OCI-LY7 (cell line): ENCODE measurements around the gene LUC7L3. TPM values are rescaled to one million over a fixed set of nuclear protein-coding genes. Genes with fewer than 3 reads are reported as not detected.
A peak's percentile ranks its signal among the peaks of the same experiment; 100 is the strongest.

Experiments used
- BruUV-seq: library from RNA; stranded (reverse); fragments of 400-500 nt; replicated peaks from 2 replicates; lab custom pipeline; 2021; lab: Mats Ljungman, UMichigan
- CTCF ChIA-PET: fragments of 300-600 bp; sonication (Branson Sonifier 250); formaldehyde crosslinking; loops from one replicate; lab custom pipeline; 2022; ENCODE audit warnings: antibody characterized with exemption; ENCODE audit not compliant: unreplicated experiment; lab: Charles Lee
- POLR2A ChIA-PET: fragments of 300-600 bp; sonication (Branson Sonifier 250); formaldehyde crosslinking; loops from one replicate; lab custom pipeline; 2022; ENCODE audit warnings: antibody characterized with exemption; lab: Charles Lee
- DNase-seq: peaks from one replicate; pipeline ENCODE4 v3.0.0-alpha.2; 2015; ENCODE audit warnings: low spot score
- H2AFZ ChIP-seq: fragments of 200-600 bp; sonication (generic), shearing (Covaris generic); 2 replicates; pipeline ENCODE4 v1.6.1; 2014; ENCODE audit warnings: mild to moderate bottlenecking, antibody characterized with exemption, low read length, moderate library complexity
- H3K27ac ChIP-seq: fragments of 200-600 bp; sonication (generic); 2 replicates; pipeline ENCODE4 v1.5.1; 2014; ENCODE audit warnings: mixed run types, low read depth, mild to moderate bottlenecking, moderate library complexity, low read length, inconsistent platforms; ENCODE audit not compliant: poor library complexity, severe bottlenecking
- H3K36me3 ChIP-seq: fragments of 200-600 bp; sonication (generic); 2 replicates; pipeline ENCODE4 v1.6.1; 2014; ENCODE audit warnings: mild to moderate bottlenecking, antibody characterized with exemption, low read length, moderate library complexity, mixed read lengths; ENCODE audit not compliant: insufficient read depth
- H3K4me1 ChIP-seq: fragments of 200-600 bp; sonication (generic); 2 replicates; pipeline ENCODE4 v1.5.1; 2014; ENCODE audit warnings: mild to moderate bottlenecking, low read length; ENCODE audit not compliant: insufficient read depth, poor library complexity, severe bottlenecking
- H3K4me2 ChIP-seq: fragments of 200-600 bp; sonication (generic); 2 replicates; pipeline ENCODE4 v1.6.1; 2014; ENCODE audit warnings: mild to moderate bottlenecking, low read length
- H3K4me3 ChIP-seq: fragments of 200-600 bp; sonication (generic); 2 replicates; pipeline ENCODE4 v1.5.1; 2014; ENCODE audit warnings: mild to moderate bottlenecking, low read depth, low read length; ENCODE audit not compliant: poor library complexity, severe bottlenecking
- H3K79me2 ChIP-seq: fragments of 200-600 bp; sonication (generic); 2 replicates; pipeline ENCODE4 v1.6.1; 2016; ENCODE audit warnings: low read depth, mild to moderate bottlenecking, low read length, moderate library complexity, mixed read lengths; ENCODE audit not compliant: insufficient read depth
- H3K9me2 ChIP-seq: fragments of 200-600 bp; sonication (generic); 2 replicates; pipeline ENCODE4 v1.6.1; 2016; ENCODE audit warnings: mild to moderate bottlenecking, low read length, mixed read lengths; ENCODE audit not compliant: insufficient read depth
- H3K9me3 ChIP-seq: fragments of 200-600 bp; sonication (generic); 2 replicates; pipeline ENCODE4 v1.6.1; 2014; ENCODE audit warnings: mild to moderate bottlenecking, mixed run types, low read length, mixed read lengths
- H4K20me1 ChIP-seq: fragments of 200-600 bp; sonication (generic); 2 replicates; pipeline ENCODE4 v1.6.1; 2014; ENCODE audit warnings: mild to moderate bottlenecking, antibody characterized with exemption, low read length, moderate library complexity, mixed read lengths; ENCODE audit not compliant: insufficient read depth
- EZH2phosphoT487 ChIP-seq: fragments of 200-600 bp; sonication (generic); IDR thresholded peaks from 2 replicates; pipeline ENCODE4 v1.6.1; 2018; ENCODE audit warnings: low read depth, borderline replicate concordance, mild to moderate bottlenecking, mixed run types, antibody characterized with exemption, low read length, moderate library complexity, mixed read lengths
- intact Hi-C: fragments of 100-400 bp; cut with micrococcal nuclease; formaldehyde crosslinking; loops from one replicate; pipeline ENCODE4 v1.10.0; 2022; ENCODE audit not compliant: unreplicated experiment
- total RNA-seq, 2 experiments: library from RNA; depleted of rRNA in 1 of 2; stranded (reverse); fragments of >200 nt in 1 of 2; shearing (Covaris generic) in 1 of 2; gene quantifications; 2 replicates each; pipeline ENCODE4 v1.2.3, GENCODE V29; 2014 to 2022
- TF ChIP-seq, protein P1 (sequence below): fragments of 200-600 bp; sonication (generic); conservative IDR thresholded peaks from 2 replicates; pipeline ENCODE4 v1.5.1; 2014; ENCODE audit warnings: mild to moderate bottlenecking, antibody characterized with exemption, low read length, moderate library complexity, mixed read lengths

The LUC7L3 gene
- total RNA-seq, 2 experiments from 2014 or later = 109 to 190 TPM

DNA sequence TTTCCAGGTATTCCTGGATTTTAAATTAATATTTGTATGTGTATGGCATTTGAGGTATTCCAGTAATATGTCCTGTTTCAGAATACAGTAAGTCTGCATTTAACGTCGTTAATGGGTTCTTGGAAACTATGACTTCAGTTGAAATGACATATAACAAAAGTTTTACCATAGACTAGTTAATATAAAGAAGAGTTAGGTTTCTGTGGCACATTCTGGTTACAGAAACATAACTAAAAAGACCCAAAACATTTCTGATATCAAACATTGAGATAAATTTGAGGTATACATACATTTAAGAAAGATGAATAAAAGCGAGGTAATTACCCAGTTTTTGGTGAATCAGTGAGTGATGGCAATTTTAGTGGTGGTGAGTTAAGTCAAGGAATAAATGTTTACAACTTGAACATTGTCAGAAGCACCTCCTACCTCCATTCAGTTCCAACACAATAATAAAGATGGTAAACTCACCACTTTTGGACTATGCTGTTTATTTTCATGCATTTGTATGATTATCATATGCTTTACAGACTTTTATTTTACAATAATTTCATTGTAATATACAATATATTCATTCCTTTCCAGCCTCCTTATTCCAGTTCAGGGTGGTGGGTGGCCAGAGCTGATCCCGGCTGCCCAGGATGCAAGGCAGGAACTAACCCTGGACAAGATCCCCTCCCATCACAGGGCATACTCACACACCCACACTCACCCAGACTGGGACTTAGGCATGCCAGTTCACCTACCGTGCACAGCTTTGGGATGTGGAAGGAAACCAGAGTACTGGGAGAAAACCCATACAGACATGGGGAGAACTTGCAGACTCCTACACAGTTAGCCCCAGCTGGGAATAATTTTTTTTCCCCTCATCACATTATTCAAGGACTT, 9.7 kb downstream of the LUC7L3 start:
- peaks cover 33% of the 10 kb centered on the region for H4K20me1 ChIP-seq
- no peak for TF ChIP-seq EZH2phosphoT487
- TF ChIP-seq, protein P1, sequence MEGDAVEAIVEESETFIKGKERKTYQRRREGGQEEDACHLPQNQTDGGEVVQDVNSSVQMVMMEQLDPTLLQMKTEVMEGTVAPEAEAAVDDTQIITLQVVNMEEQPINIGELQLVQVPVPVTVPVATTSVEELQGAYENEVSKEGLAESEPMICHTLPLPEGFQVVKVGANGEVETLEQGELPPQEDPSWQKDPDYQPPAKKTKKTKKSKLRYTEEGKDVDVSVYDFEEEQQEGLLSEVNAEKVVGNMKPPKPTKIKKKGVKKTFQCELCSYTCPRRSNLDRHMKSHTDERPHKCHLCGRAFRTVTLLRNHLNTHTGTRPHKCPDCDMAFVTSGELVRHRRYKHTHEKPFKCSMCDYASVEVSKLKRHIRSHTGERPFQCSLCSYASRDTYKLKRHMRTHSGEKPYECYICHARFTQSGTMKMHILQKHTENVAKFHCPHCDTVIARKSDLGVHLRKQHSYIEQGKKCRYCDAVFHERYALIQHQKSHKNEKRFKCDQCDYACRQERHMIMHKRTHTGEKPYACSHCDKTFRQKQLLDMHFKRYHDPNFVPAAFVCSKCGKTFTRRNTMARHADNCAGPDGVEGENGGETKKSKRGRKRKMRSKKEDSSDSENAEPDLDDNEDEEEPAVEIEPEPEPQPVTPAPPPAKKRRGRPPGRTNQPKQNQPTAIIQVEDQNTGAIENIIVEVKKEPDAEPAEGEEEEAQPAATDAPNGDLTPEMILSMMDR = no peak
- intact Hi-C loops = no loop called here
- H3K4me3 ChIP-seq = no peak overlapping the region
- no peaks in the 10 kb centered on the region for H3K9me2 ChIP-seq
- POLR2A ChIA-PET = no interaction called here
- no peaks in the 10 kb centered on the region for H3K9me3 ChIP-seq
- H3K4me1 ChIP-seq = peaks cover 25% of the 10 kb centered on the region
- no peak overlapping the region for H3K4me2 ChIP-seq
- CTCF ChIA-PET = no interaction called here
- H3K79me2 ChIP-seq = peaks cover 100% of the 10 kb centered on the region
- H3K36me3 ChIP-seq = peaks cover 62% of the 10 kb centered on the region
- H2AFZ ChIP-seq = no peak overlapping the region
- no peak overlapping the region for H3K27ac ChIP-seq
- DNase-seq = no peak
- TSS peak; percentile 12 for BruUV-seq

DNA sequence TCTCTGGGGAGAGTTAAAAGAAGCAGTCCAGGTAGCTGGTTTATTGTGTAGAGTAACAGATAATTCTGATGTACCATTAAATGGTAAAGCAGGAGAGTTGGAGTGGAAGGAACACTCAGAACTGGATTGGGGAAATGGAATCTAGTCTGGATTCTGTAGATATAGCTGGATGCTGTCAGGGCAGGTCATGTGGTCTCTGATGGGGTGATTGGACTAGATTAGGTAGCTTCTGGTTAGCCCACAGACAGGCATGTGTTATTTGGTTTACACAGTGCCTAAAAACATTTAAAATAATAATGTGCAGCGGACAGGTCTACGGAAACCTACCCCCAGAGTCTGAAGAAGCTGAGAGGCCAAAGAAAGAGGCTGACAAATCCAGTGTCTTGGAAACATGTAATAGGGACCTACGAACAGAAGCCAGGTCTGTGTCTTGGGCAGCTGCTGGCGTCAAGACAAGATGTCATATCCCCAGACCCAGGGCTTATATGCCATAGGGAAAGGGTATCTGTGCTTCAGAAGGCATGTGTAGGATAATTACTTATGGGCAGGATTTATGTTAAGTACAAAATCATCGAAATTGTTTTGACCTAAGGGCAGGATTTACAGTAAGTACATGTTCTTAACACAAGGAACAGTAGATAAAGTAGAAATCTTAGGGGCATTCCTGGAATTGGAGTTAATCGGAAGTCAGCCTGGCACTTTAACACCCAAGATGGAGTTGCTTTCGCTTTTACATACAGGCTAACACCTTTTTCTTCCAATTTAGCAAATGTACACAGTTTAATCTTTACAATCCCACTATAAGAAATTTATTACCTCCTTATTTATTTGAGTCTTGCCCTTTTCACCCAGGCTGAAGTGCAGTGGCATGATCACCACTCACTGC, 12.4 kb downstream of the LUC7L3 start:
- H2AFZ ChIP-seq = no peak overlapping the region
- peaks cover 58% of the 10 kb centered on the region for H3K36me3 ChIP-seq
- BruUV-seq = no TSS peak
- peaks cover 40% of the 10 kb centered on the region for H4K20me1 ChIP-seq
- peaks cover 100% of the 10 kb centered on the region for H3K79me2 ChIP-seq
- peaks cover 25% of the 10 kb centered on the region for H3K4me1 ChIP-seq
- ChIA-PET POLR2A (interaction anchor here (1.6 kb wide), 1 partner anchor 21 kb away, joined by 5 read pairs; no protein-coding TSS in a partner anchor), CTCF (no interaction called here)
- H3K9me3 ChIP-seq = no peaks in the 10 kb centered on the region
- TF ChIP-seq EZH2phosphoT487 = no peak
- TF ChIP-seq, protein P1 = no peak
- H3K9me2 ChIP-seq = no peaks in the 10 kb centered on the region
- no peak for DNase-seq
- 0 out of 2 replicates have a peak overlapping the region, but pooled peaks have one; percentile 9 for H3K4me2 ChIP-seq
- intact Hi-C loops = no loop called here
- H3K4me3 ChIP-seq = no peak overlapping the region
- no peak overlapping the region for H3K27ac ChIP-seq
